CD14-positive monocyte (primary cell): Measurements from ENCODE around the gene PDK2. TPM values are rescaled to one million over a fixed set of nuclear protein-coding genes. Genes with fewer than 3 reads are reported as not detected.
A peak's percentile ranks its signal among the peaks of the same experiment; 100 is the strongest.

Source experiments
- DNase-seq, 3 donors: peaks; one replicate each; pipeline ENCODE4 v3.0.0-alpha.2; 2011 to 2022
- H2AFZ ChIP-seq: 2 replicates; pipeline ENCODE4 v1.6.0; 2012; ENCODE audit warnings: mild to moderate bottlenecking, low read depth, low read length, inconsistent platforms; ENCODE audit not compliant: insufficient read depth, poor library complexity, severe bottlenecking
- H3K27ac ChIP-seq, 2 donors: 1 replicate in 1 of 2; 2 replicates in 1 of 2; pipeline ENCODE4 v1.5.1; 2012 to 2013; ENCODE audit warnings: low read length in 2 of 2, control low read depth in 1 of 2, inconsistent platforms in 1 of 2, low read depth in 1 of 2, mild to moderate bottlenecking in 1 of 2
- H3K27me3 ChIP-seq, 2 donors: one replicate each; pipeline versions ENCODE4 v1.6.0 to v1.6.1; 2011 to 2013; ENCODE audit warnings: low read length in 2 of 2; ENCODE audit not compliant: control insufficient read depth in 2 of 2, insufficient read depth in 2 of 2
- H3K36me3 ChIP-seq, 2 donors: replicated peaks in 1 of 2; 1 replicate in 1 of 2; 2 replicates in 1 of 2; pipeline versions ENCODE4 v1.5.1 to v1.6.1; 2012 to 2013; ENCODE audit warnings: low read length in 2 of 2, control low read depth in 1 of 2, inconsistent platforms in 1 of 2, mild to moderate bottlenecking in 1 of 2; ENCODE audit not compliant: insufficient read depth in 2 of 2, control insufficient read depth in 1 of 2
- H3K4me1 ChIP-seq, 2 donors: 1 replicate in 1 of 2; 2 replicates in 1 of 2; pipeline versions ENCODE4 v1.5.1 to v1.6.1; 2012 to 2013; ENCODE audit warnings: low read length in 2 of 2, control low read depth in 1 of 2, inconsistent platforms in 1 of 2, mild to moderate bottlenecking in 1 of 2, moderate library complexity in 1 of 2; ENCODE audit not compliant: insufficient read depth in 2 of 2, control insufficient read depth in 1 of 2
- H3K4me2 ChIP-seq: replicated peaks from 2 replicates; pipeline ENCODE3; 2012; ENCODE audit warnings: low read length, moderate library complexity, mild to moderate bottlenecking; ENCODE audit not compliant: poor library complexity, severe bottlenecking; ENCODE audit errors: extremely low read depth
- H3K4me3 ChIP-seq, 3 experiments: fragments of 200-600 bp in 1 of 3; sonication (generic) in 1 of 3; replicated peaks in 1 of 3; 1 replicate in 2 of 3; 2 replicates in 1 of 3; pipeline ENCODE4 v1.5.1; 2011 to 2013; ENCODE audit warnings: low read length in 3 of 3, mild to moderate bottlenecking in 3 of 3, control low read depth in 2 of 3, low read depth in 2 of 3, inconsistent platforms in 1 of 3, moderate library complexity in 1 of 3
- H3K79me2 ChIP-seq: 2 replicates; pipeline ENCODE4 v1.6.0; 2012; ENCODE audit warnings: mild to moderate bottlenecking, control low read depth, inconsistent platforms, low read length, moderate library complexity; ENCODE audit not compliant: insufficient read depth
- H3K9ac ChIP-seq: 2 replicates; pipeline ENCODE4 v1.6.0; 2017; ENCODE audit warnings: low read length, mild to moderate bottlenecking; ENCODE audit not compliant: insufficient read depth, poor library complexity, severe bottlenecking
- H3K9me3 ChIP-seq, 2 donors: replicated peaks in 1 of 2; 1 replicate in 1 of 2; 2 replicates in 1 of 2; pipeline versions ENCODE4 v1.5.1 to v1.6.1; 2012 to 2013; ENCODE audit warnings: low read length in 2 of 2, control low read depth in 1 of 2; ENCODE audit not compliant: control insufficient read depth in 1 of 2, insufficient read depth in 1 of 2
- H4K20me1 ChIP-seq: 2 replicates; pipeline ENCODE4 v1.6.0; 2012; ENCODE audit warnings: mild to moderate bottlenecking, low read length, control low read depth, moderate library complexity; ENCODE audit not compliant: insufficient read depth
- H3K27ac Mint-ChIP-seq, 7 donors: one replicate each; pipeline ENCODE4 v1.8.0; 2020; ENCODE audit warnings: mild to moderate bottlenecking in 7 of 7, mixed read lengths in 7 of 7, moderate library complexity in 6 of 7, inconsistent platforms in 2 of 7
- H3K27me3 Mint-ChIP-seq, 3 donors: one replicate each; pipeline ENCODE4 v1.8.0; 2021 to 2022; ENCODE audit warnings: low read depth in 3 of 3, mild to moderate bottlenecking in 3 of 3, mixed read lengths in 3 of 3, moderate library complexity in 3 of 3, inconsistent platforms in 1 of 3
- H3K36me3 Mint-ChIP-seq, 2 donors: one replicate each; pipeline ENCODE4 v1.8.0; 2020; ENCODE audit warnings: mixed read lengths in 2 of 2, inconsistent platforms in 1 of 2, mild to moderate bottlenecking in 1 of 2
- H3K4me1 Mint-ChIP-seq: one replicate; pipeline ENCODE4 v1.8.0; 2020; ENCODE audit warnings: mild to moderate bottlenecking, mixed read lengths
- H3K4me3 Mint-ChIP-seq, 2 donors: one replicate each; pipeline ENCODE4 v1.8.0; 2020; ENCODE audit warnings: mild to moderate bottlenecking in 2 of 2, mixed read lengths in 2 of 2, moderate library complexity in 1 of 2
- H3K9me3 Mint-ChIP-seq, 7 donors: one replicate each; pipeline ENCODE4 v1.8.0; 2020 to 2022; ENCODE audit warnings: mixed read lengths in 7 of 7, mild to moderate bottlenecking in 6 of 7, moderate library complexity in 6 of 7, inconsistent platforms in 2 of 7
- WGBS: methylation state at CpG from one replicate; pipeline ENCODE4 v1.1.5; 2013; ENCODE audit warnings: missing lambda C conversion rate; ENCODE audit not compliant: insufficient coverage; 5-methylcytosine and 5-hydroxymethylcytosine counted together
- intact Hi-C, 2 donors: fragments of 100-400 bp; cut with micrococcal nuclease; formaldehyde crosslinking; loops; one replicate each; pipeline versions ENCODE4 v1.15.0 to v1.15.1; 2023
- polyA plus RNA-seq, 3 donors: library from polyadenylated mRNA; depleted of rRNA in 1 of 3; unstranded in 2 of 3; stranded (reverse) in 1 of 3; fragments of 300-500 nt in 2 of 3; fragments of >200 nt in 1 of 3; fragmentation: Illumina TruSeq in 2 of 3; gene quantifications; 1 replicate in 2 of 3; 2 replicates in 1 of 3; pipeline ENCODE4 v1.2.3, GENCODE V29; 2012 to 2021
- TF ChIP-seq, protein P1 (sequence below): fragments of 200-600 bp; IDR thresholded peaks from one replicate; pipeline ENCODE4 v1.8.0; 2022; ENCODE audit warnings: antibody characterized with exemption, mild to moderate bottlenecking

PDK2 gene
- polyA plus RNA-seq, 3 donors: 15.9 to 43.0 (median 23.4) TPM

DNA sequence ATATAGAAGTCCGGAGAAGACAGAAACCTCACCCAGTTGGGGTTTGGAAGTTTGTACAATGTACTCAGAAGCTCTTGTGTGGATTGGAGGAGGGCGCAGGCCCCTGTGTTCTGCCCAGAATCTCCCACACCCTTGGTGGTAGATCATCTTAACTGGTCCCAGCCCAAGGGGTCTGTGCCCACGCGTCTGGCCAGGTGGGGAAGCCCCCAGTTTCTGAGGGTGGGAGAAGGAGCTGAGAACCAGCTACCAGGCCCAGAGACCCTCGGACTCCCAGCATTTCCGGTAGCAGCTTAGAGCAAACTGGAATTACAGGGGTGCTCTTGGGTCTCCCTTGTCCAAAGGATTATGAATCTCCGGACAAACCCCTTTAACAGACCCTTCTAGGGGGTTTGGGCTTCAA is 57.6 kb downstream of the PDK2 start:
- Mint-ChIP-seq H3K4me3 (peak overlapping the region in 1 of 2 donors; percentile 92), H3K36me3 (no peaks in the 10 kb centered on the region), H3K27me3 (peaks cover 2 to 4% (median 2%) of the 10 kb centered on the region in 3 donors), H3K27ac (peak overlapping the region in 1 of 7 donors; percentile 97), H3K9me3 (peaks cover 0 to 1% (median 0%) of the 10 kb centered on the region in 7 donors), H3K4me1 (peaks cover 41% of the 10 kb centered on the region)
- H3K9me3 ChIP-seq: no peaks in the 10 kb centered on the region
- no peak overlapping the region for H3K27ac ChIP-seq
- H3K27me3 ChIP-seq: no peaks in the 10 kb centered on the region
- peaks cover 51% of the 10 kb centered on the region for H3K79me2 ChIP-seq
- peak overlapping the region in 1 of 3 experiments; percentile 100 for H3K4me3 ChIP-seq
- intact Hi-C loops: no loop called here
- peaks cover 44% of the 10 kb centered on the region for H4K20me1 ChIP-seq
- no peak overlapping the region for H3K9ac ChIP-seq
- peak overlapping the region; percentile 99 for H3K4me2 ChIP-seq
- TF ChIP-seq, protein P1, sequence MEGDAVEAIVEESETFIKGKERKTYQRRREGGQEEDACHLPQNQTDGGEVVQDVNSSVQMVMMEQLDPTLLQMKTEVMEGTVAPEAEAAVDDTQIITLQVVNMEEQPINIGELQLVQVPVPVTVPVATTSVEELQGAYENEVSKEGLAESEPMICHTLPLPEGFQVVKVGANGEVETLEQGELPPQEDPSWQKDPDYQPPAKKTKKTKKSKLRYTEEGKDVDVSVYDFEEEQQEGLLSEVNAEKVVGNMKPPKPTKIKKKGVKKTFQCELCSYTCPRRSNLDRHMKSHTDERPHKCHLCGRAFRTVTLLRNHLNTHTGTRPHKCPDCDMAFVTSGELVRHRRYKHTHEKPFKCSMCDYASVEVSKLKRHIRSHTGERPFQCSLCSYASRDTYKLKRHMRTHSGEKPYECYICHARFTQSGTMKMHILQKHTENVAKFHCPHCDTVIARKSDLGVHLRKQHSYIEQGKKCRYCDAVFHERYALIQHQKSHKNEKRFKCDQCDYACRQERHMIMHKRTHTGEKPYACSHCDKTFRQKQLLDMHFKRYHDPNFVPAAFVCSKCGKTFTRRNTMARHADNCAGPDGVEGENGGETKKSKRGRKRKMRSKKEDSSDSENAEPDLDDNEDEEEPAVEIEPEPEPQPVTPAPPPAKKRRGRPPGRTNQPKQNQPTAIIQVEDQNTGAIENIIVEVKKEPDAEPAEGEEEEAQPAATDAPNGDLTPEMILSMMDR: no peak
- peaks cover 41 to 52% of the 10 kb centered on the region in 2 donors for H3K4me1 ChIP-seq
- DNase-seq: no peak
- no peaks in the 10 kb centered on the region for H3K36me3 ChIP-seq
- 83% methylated on average over 3 of the region's 7 CpGs for WGBS
- H2AFZ ChIP-seq: no peak overlapping the region

DNA sequence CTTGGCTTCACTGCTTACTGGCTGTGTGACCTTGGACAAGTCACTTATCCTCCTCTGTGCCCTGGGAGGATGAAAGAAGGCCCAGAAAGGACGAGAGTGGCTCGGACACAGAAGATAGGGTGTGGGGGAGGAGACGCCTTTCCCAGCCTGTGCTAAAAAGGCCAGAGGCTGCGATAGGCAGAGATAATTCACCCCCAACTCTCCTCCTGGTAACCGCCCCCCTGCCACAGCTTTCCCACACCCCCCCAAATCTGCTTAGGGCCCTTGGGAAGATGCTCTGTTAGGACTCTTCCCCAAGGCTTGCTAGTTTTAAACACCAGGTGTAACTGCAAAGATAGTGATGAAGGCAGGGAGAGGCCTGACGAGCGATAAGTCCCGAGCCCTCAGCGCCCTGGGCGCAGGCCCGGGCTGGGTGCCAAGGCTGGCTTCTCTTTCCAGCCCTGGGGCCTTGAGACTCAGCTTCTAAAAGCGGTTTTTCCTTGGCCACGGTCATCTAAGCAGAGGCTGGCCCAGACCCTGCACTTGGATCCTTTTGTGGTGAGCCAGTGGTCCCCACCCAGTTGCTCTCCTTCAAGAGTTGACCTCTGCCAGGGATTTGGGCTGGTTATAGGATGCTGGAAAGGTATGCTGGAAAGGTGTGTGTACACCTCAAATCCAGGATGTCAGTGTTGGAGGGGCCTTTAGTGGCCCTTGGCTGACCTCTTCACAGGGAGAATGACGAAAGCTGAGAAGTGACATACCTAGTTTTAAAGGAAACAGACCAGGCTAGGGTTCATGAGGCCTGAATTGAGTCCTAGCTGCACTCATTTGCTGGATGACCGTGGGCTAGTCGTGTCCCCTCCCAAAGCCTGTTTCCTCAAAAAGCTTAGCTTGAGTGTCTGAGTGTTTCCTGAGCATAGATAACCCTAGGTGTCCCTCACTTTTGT is 58.8 kb downstream of the PDK2 start:
- peaks cover 39% of the 10 kb centered on the region for H3K4me1 Mint-ChIP-seq
- intact Hi-C loops: no loop called here

More for the DNA sequence above, 58.8 kb downstream of the PDK2 start:
- no peaks in the 10 kb centered on the region for H3K36me3 Mint-ChIP-seq
- Histone ChIP-seq H3K4me3 (peak overlapping the region in 1 of 3 experiments; percentile 21), H3K36me3 (no peaks in the 10 kb centered on the region), H3K4me1 (peaks cover 41 to 49% of the 10 kb centered on the region in 2 donors), H4K20me1 (peaks cover 33% of the 10 kb centered on the region), H3K9me3 (no peaks in the 10 kb centered on the region), H2AFZ (no peak overlapping the region), H3K79me2 (peaks cover 39% of the 10 kb centered on the region), H3K4me2 (peak overlapping the region; percentile 12), H3K9ac (no peak overlapping the region), H3K27ac (no peak overlapping the region), H3K27me3 (no peaks in the 10 kb centered on the region)
- H3K27me3 Mint-ChIP-seq: peaks cover 0 to 6% (median 4%) of the 10 kb centered on the region in 3 donors
- DNase-seq: no peak
- H3K9me3 Mint-ChIP-seq: peaks cover 0 to 1% (median 0%) of the 10 kb centered on the region in 7 donors
- 37% methylated on average over 13 of the region's 16 CpGs for WGBS
- TF ChIP-seq, protein P1: no peak
- H3K27ac Mint-ChIP-seq: peak overlapping the region in 3 of 7 donors; percentile 31 to 50 (median 33)
- H3K4me3 Mint-ChIP-seq: no peak overlapping the region
